Endothelial cell of umbilical vein (primary cell): ENCODE results near the gene TMEM154. TPM values are rescaled to one million over a fixed set of nuclear protein-coding genes. Genes with fewer than 3 reads are reported as not detected.

Source experiments
- BruUV-seq: library from RNA; stranded (reverse); fragments of 400-500 nt; replicated peaks from 2 replicates; lab custom pipeline; 2021; lab: Mats Ljungman, UMichigan
- CTCF ChIA-PET: fragments of 300-600, 350-600 bp; sonication (Branson Sonifier 250); formaldehyde crosslinking; loops from one replicate; lab custom pipeline; 2021; ENCODE audit warnings: antibody characterized with exemption, inconsistent platforms; lab: Charles Lee
- POLR2A ChIA-PET: fragments of 300-600, 350-600 bp; sonication (Branson Sonifier 250); formaldehyde crosslinking; loops from one replicate; lab custom pipeline; 2021; ENCODE audit warnings: antibody characterized with exemption, inconsistent platforms; lab: Charles Lee
- DNase-seq: peaks from one replicate; pipeline ENCODE4 v3.0.0-alpha.2; 2011; ENCODE audit warnings: low read depth, low spot score
- FAIRE-seq: peaks from 2 replicates; lab custom pipeline; 2011; peaks lifted over from hg19 to GRCh38; lab: Jason Lieb, UNC
- H2AFZ ChIP-seq: 2 replicates; pipeline ENCODE4 v1.6.0; 2012; ENCODE audit warnings: low read depth, low read length, control low read depth, inconsistent platforms
- H3K27ac ChIP-seq: 2 replicates; pipeline ENCODE4 v1.5.1; 2011; ENCODE audit warnings: low read depth, mild to moderate bottlenecking, control low read depth, low read length, moderate library complexity; ENCODE audit not compliant: insufficient read depth
- H3K27me3 ChIP-seq, 2 experiments: 2 replicates each; pipeline versions ENCODE4 v1.6.0 to v1.6.1; 2011; ENCODE audit warnings: low read length in 2 of 2, mixed read lengths in 1 of 2; ENCODE audit not compliant: control insufficient read depth in 2 of 2, insufficient read depth in 2 of 2
- H3K36me3 ChIP-seq, 2 experiments: 2 replicates in 1 of 2; 3 replicates in 1 of 2; pipeline ENCODE4 v1.5.1; 2011; ENCODE audit warnings: low read length in 2 of 2, mild to moderate bottlenecking in 1 of 2, moderate library complexity in 1 of 2; ENCODE audit not compliant: control insufficient read depth in 2 of 2, insufficient read depth in 2 of 2; ENCODE audit errors: extremely low read depth in 1 of 2
- H3K4me1 ChIP-seq: 3 replicates; pipeline ENCODE4 v1.5.1; 2011; ENCODE audit warnings: mild to moderate bottlenecking, low read length; ENCODE audit not compliant: control insufficient read depth, insufficient read depth; ENCODE audit errors: extremely low read depth
- H3K4me2 ChIP-seq: 2 replicates; pipeline ENCODE4 v1.6.1; 2011; ENCODE audit warnings: low read length, control low read depth, mixed read lengths; ENCODE audit not compliant: insufficient read depth
- H3K4me3 ChIP-seq, 3 experiments: fragments of 200-600 bp in 1 of 3; sonication (generic), shearing (Covaris generic) in 1 of 3; replicated peaks in 1 of 3; 2 replicates each; pipeline ENCODE4 v1.5.1; 2011 to 2016; ENCODE audit warnings: control low read depth in 3 of 3, low read length in 3 of 3, mild to moderate bottlenecking in 2 of 3, inconsistent platforms in 1 of 3, low read depth in 1 of 3, moderate library complexity in 1 of 3; ENCODE audit not compliant: insufficient read depth in 1 of 3
- H3K79me2 ChIP-seq: 2 replicates; pipeline ENCODE4 v1.6.0; 2012; ENCODE audit warnings: low read length, inconsistent platforms; ENCODE audit not compliant: control insufficient read depth, insufficient read depth
- H3K9ac ChIP-seq: replicated peaks from 2 replicates; pipeline ENCODE3; 2011; ENCODE audit warnings: low read length, control low read depth; ENCODE audit not compliant: insufficient read depth; ENCODE audit errors: extremely low read depth
- H3K9me1 ChIP-seq: replicated peaks from 3 replicates; pipeline ENCODE4 v1.6.0; 2011; ENCODE audit warnings: mild to moderate bottlenecking, low read length; ENCODE audit not compliant: control insufficient read depth, insufficient read depth; ENCODE audit errors: extremely low read depth
- H3K9me3 ChIP-seq: replicated peaks from 2 replicates; pipeline ENCODE4 v1.5.1; 2012; ENCODE audit warnings: low read length, inconsistent platforms; ENCODE audit not compliant: control insufficient read depth, insufficient read depth
- H4K20me1 ChIP-seq: replicated peaks from 2 replicates; pipeline ENCODE3; 2011; ENCODE audit warnings: mild to moderate bottlenecking, low read length; ENCODE audit not compliant: control insufficient read depth, insufficient read depth; ENCODE audit errors: extremely low read depth
- CTCF ChIP-seq, 2 donors: IDR thresholded peaks; 1 replicate in 1 of 2; 2 replicates in 1 of 2; pipeline ENCODE4 v1.5.1; 2011; ENCODE audit warnings: low read length in 2 of 2, mild to moderate bottlenecking in 2 of 2, moderate library complexity in 2 of 2, control low read depth in 1 of 2, inconsistent platforms in 1 of 2, low read depth in 1 of 2; ENCODE audit not compliant: insufficient read depth in 1 of 2; ENCODE audit errors: extremely low read depth in 1 of 2
- EZH2 ChIP-seq: IDR thresholded peaks from 2 replicates; pipeline ENCODE4 v1.6.1; 2012; ENCODE audit warnings: borderline replicate concordance, low read depth, mild to moderate bottlenecking, moderate library complexity, low read length, inconsistent platforms; ENCODE audit not compliant: severe bottlenecking
- FOS ChIP-seq: IDR thresholded peaks from 2 replicates; pipeline ENCODE4 v1.6.1; 2011; ENCODE audit warnings: mild to moderate bottlenecking, low read length, moderate library complexity, borderline replicate concordance; ENCODE audit not compliant: insufficient read depth
- GATA2 ChIP-seq: IDR thresholded peaks from 2 replicates; pipeline ENCODE4 v1.7.0; 2011; ENCODE audit warnings: low read depth, mild to moderate bottlenecking, moderate library complexity, mixed read lengths, low read length; ENCODE audit not compliant: insufficient read length, insufficient read depth
- JUN ChIP-seq: IDR thresholded peaks from 2 replicates; pipeline ENCODE4 v1.6.1; 2011; ENCODE audit warnings: borderline replicate concordance, low read depth; ENCODE audit not compliant: insufficient read length, insufficient read depth
- MAX ChIP-seq: IDR thresholded peaks from 2 replicates; pipeline ENCODE4 v1.6.1; 2011; ENCODE audit not compliant: insufficient read depth, insufficient read length
- MYC ChIP-seq: IDR thresholded peaks from one replicate; pipeline ENCODE4 v1.6.1; 2011; ENCODE audit warnings: mild to moderate bottlenecking, low read depth, low read length
- POLR2A ChIP-seq: IDR thresholded peaks from 2 replicates; pipeline ENCODE4 v1.6.1; 2012; ENCODE audit warnings: low read depth, mild to moderate bottlenecking, control low read depth, low read length
- POLR2AphosphoS5 ChIP-seq: IDR thresholded peaks from 2 replicates; pipeline ENCODE4 v1.6.1; 2012; ENCODE audit warnings: low read depth, mild to moderate bottlenecking, control low read depth, low read length, moderate library complexity; ENCODE audit not compliant: insufficient read depth
- dilution Hi-C: fragments of 300-500 bp; cut with MboI; formaldehyde crosslinking; loops from one replicate; pipeline ENCODE4 v1.15.0; 2019; ENCODE audit warnings: low sequenced_read_pairs; ENCODE audit not compliant: extremely low pct_ligation_motif_present
- intact Hi-C: fragments of 100-400 bp; cut with micrococcal nuclease; formaldehyde crosslinking; loops from one replicate; pipeline ENCODE4 v1.10.0; 2022
- polyA plus RNA-seq, 4 experiments: library from polyadenylated mRNA; depleted of rRNA in 3 of 4; stranded (reverse) in 3 of 4; unstranded in 1 of 4; fragments of >200 nt; gene quantifications; 2 replicates each; pipeline versions ENCODE4 v1.2.1 to v1.2.3, GENCODE V29; 2011 to 2012; ENCODE audit warnings: missing spikeins in 1 of 4
- total RNA-seq: library from RNA; stranded (reverse); gene quantifications from 2 replicates; pipeline ENCODE4 v1.2.3, GENCODE V29; 2021

Gene TMEM154
- total and polyA plus RNA-seq, 2 donors (not counting 3 experiments of a cell fraction or from before 2014, with no cell fraction given) = 5.4 to 50.0 TPM

GRCh38 chr4:152708796-152709195 is 29.0 kb upstream of the TMEM154 start:
- no peak overlapping the region for H3K27ac ChIP-seq
- no peak for FAIRE-seq
- CTCF ChIA-PET = no interaction called here
- no peak overlapping the region for H2AFZ ChIP-seq
- H3K4me1 ChIP-seq = no peaks in the 10 kb centered on the region
- BruUV-seq = no TSS peak
- H3K4me3 ChIP-seq = no peak overlapping the region
- TF ChIP-seq EZH2 = no peak
- no peak for TF ChIP-seq MYC
- no peak for TF ChIP-seq GATA2
- TF ChIP-seq CTCF (IDR thresholded peaks at IDR 0.05; ENCODE audit: extremely low read depth in 1 of 2, insufficient read depth in 1 of 2, low read depth in 1 of 2, low read length in 2 of 2) = no peak
- no peak for TF ChIP-seq POLR2A
- no peak for TF ChIP-seq POLR2AphosphoS5
- TF ChIP-seq JUN = no peak
- no peak overlapping the region for H3K9ac ChIP-seq
- H3K9me1 ChIP-seq = no peaks in the 10 kb centered on the region
- H3K4me2 ChIP-seq = no peak overlapping the region
- no peaks in the 10 kb centered on the region for H4K20me1 ChIP-seq
- POLR2A ChIA-PET = no interaction called here
- H3K9me3 ChIP-seq = no peaks in the 10 kb centered on the region
- DNase-seq = no peak
- H3K79me2 ChIP-seq = no peaks in the 10 kb centered on the region
- no peaks in the 10 kb centered on the region for H3K36me3 ChIP-seq
- intact Hi-C loops = no loop called here
- dilution Hi-C loops = no loop called here
- peaks cover 3 to 5% of the 10 kb centered on the region in 2 experiments for H3K27me3 ChIP-seq

GRCh38 chr4:152708361-152708760 is 28.6 kb upstream of the TMEM154 start:
- Histone ChIP-seq H2AFZ (no peak overlapping the region), H3K36me3 (no peaks in the 10 kb centered on the region), H3K27me3 (peaks cover 3 to 5% of the 10 kb centered on the region in 2 experiments), H3K9ac (no peak overlapping the region), H3K4me3 (no peak overlapping the region), H3K4me2 (no peak overlapping the region), H3K9me3 (no peaks in the 10 kb centered on the region), H4K20me1 (no peaks in the 10 kb centered on the region), H3K9me1 (no peaks in the 10 kb centered on the region), H3K79me2 (no peaks in the 10 kb centered on the region), H3K27ac (no peak overlapping the region), H3K4me1 (no peaks in the 10 kb centered on the region)
- ChIA-PET POLR2A (no interaction called here), CTCF (no interaction called here)
- DNase-seq (no peak), FAIRE-seq (no peak)
- TF ChIP-seq MAX (no peak), EZH2 (no peak), POLR2A (no peak), POLR2AphosphoS5 (no peak), FOS (no peak), GATA2 (no peak), MYC (no peak), JUN (no peak), CTCF (IDR thresholded peaks at IDR 0.05; ENCODE audit: extremely low read depth in 1 of 2, insufficient read depth in 1 of 2, low read depth in 1 of 2, low read length in 2 of 2) (no peak)
- dilution Hi-C loops (no loop called here), intact Hi-C loops (no loop called here)
- BruUV-seq = no TSS peak
